Left lung (tissue), 10 donors: ENCODE data around the gene RAPGEF4. TPM values are rescaled to one million over a fixed set of nuclear protein-coding genes. Genes with fewer than 3 reads are reported as not detected.

ENCODE experiments used
- ATAC-seq: fragments of 200-7000 bp; cut with Tn5 transposase; one replicate; pipeline ENCODE4 v1.9.1; 2020; ENCODE audit warnings: moderate library complexity
- DNase-seq, 4 donors: peaks; one replicate each; pipeline ENCODE4 v3.0.0-alpha.2; 2013 to 2020
- H3K27ac ChIP-seq, 2 donors: fragments of 200-600 bp; sonication (generic) in 1 of 2; one replicate each; pipeline versions ENCODE4 v1.5.0 to v1.8.0; 2020 to 2021
- H3K27me3 ChIP-seq, 2 donors: fragments of 200-600 bp; sonication (generic) in 1 of 2; one replicate each; pipeline versions ENCODE4 v1.5.0 to v1.8.0; 2020 to 2021
- H3K36me3 ChIP-seq, 2 donors: fragments of 200-600 bp; sonication (generic) in 1 of 2; one replicate each; pipeline versions ENCODE4 v1.5.0 to v1.8.0; 2020 to 2021
- H3K4me1 ChIP-seq, 2 donors: fragments of 200-600 bp; one replicate each; pipeline ENCODE4 v1.8.0; 2021
- H3K4me3 ChIP-seq, 2 donors: fragments of 200-600 bp; sonication (generic) in 1 of 2; one replicate each; pipeline versions ENCODE4 v1.5.0 to v1.8.0; 2020 to 2021; ENCODE audit warnings: mild to moderate bottlenecking in 1 of 2
- H3K9me3 ChIP-seq, 2 donors: fragments of 200-600 bp; sonication (generic) in 1 of 2; one replicate each; pipeline versions ENCODE4 v1.5.0 to v1.8.0; 2020 to 2021
- CTCF ChIP-seq, 2 donors: fragments of 200-600 bp; sonication (generic) in 1 of 2; IDR thresholded peaks; one replicate each; pipeline versions ENCODE4 v1.5.0 to v1.8.0; 2021; ENCODE audit warnings: antibody characterized with exemption in 2 of 2
- intact Hi-C, 2 donors: fragments of 100-400 bp; cut with DNase I; formaldehyde crosslinking; loops; one replicate each; pipeline versions ENCODE4 v1.11.2 to v1.14.2; 2022
- polyA plus RNA-seq, 6 donors: library from polyadenylated mRNA; unstranded; fragments of 120-200 nt; gene quantifications; one replicate each; pipeline ENCODE4 v1.2.1, GENCODE V29; 2013; ENCODE audit not compliant: insufficient read length in 6 of 6
- total RNA-seq, 2 donors: library from RNA; stranded (reverse); fragmentation: NEBNext Ultra II Directional; extraction: Animal tissue kit (Norgen Biotek cat#: 25700); gene quantifications; one replicate each; pipeline ENCODE4 v1.2.1, GENCODE V29; 2021
- donor health status: DM: no; HTN: yes; CAD: no.
- donor health status: DM: no; HTN: no; CAD: no.

The RAPGEF4 gene
- total and polyA plus RNA-seq, 8 donors: 9.1 to 16.2 (median 11.8) TPM

- no peak for DNase-seq
- no peak for TF ChIP-seq CTCF (IDR thresholded peaks at IDR 0.05)
- intact Hi-C loops: no loop called here
- H3K36me3 ChIP-seq: no peaks in the 10 kb centered on the region
- H3K4me3 ChIP-seq: no peak overlapping the region
- peaks cover 6 to 8% of the 10 kb centered on the region in 2 donors for H3K27me3 ChIP-seq
- ATAC-seq: no peak
- H3K4me1 ChIP-seq: no peaks in the 10 kb centered on the region
- H3K9me3 ChIP-seq: no peaks in the 10 kb centered on the region
- H3K27ac ChIP-seq: no peak overlapping the region
Observed at GRCh38 chr2:172712251-172712650, 23.4 kb upstream of the RAPGEF4 start.

GRCh38 chr2:172713365-172713875 is 22.2 kb upstream of the RAPGEF4 start:
- Histone ChIP-seq H3K4me3 (no peak overlapping the region), H3K27me3 (peaks cover 3% of the 10 kb centered on the region in 2 donors), H3K27ac (no peak overlapping the region), H3K36me3 (no peaks in the 10 kb centered on the region), H3K4me1 (no peaks in the 10 kb centered on the region), H3K9me3 (no peaks in the 10 kb centered on the region)
- no peak for DNase-seq
- no peak for TF ChIP-seq CTCF (IDR thresholded peaks at IDR 0.05)
- no peak for ATAC-seq
- intact Hi-C loops: no loop called here

DNA sequence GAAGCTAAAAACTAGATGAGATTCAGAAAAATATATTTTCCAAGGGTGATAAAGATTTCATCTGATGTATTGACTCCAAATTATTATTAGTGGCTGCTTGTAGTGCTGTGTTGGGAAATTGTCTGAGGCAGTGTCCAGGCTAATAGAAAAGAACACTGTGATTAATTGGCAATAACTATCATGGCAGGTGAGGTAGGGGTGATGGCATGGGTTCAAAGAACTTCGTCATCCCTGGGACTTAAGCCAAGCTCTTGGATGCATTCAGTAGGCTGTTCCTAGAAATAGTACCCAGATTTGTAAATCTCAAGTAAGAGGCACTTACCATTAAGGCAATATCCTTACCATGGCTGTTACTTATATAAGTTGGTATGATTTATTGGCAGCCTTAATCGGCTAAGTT is 13.2 kb upstream of the RAPGEF4 start:
- intact Hi-C loops: no loop called here

DNA sequence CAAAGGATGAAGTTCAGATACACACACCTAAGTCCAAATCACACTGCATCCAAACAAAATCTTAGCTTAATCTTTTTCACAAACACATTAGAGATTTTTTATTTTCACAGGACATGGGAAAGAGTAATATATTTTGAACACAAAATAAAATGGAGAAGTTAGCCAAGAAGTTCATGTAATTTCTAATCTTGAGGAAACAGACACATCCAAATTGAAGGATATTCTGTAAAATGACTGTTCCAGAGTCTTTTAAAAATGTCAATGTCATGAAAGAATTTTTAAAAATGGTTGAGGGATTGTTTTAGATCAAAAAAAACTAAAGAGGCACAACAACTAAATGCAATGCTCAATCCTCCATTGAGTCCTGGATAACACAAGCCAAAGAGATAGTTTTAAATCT is 12.4 kb upstream of the RAPGEF4 start:
- no peaks in the 10 kb centered on the region for H3K4me1 ChIP-seq
- DNase-seq (no peak), ATAC-seq (no peak)
- no peak overlapping the region for H3K27ac ChIP-seq
- H3K27me3 ChIP-seq: no peaks in the 10 kb centered on the region
- no peak overlapping the region for H3K4me3 ChIP-seq
- intact Hi-C loops: no loop called here
- H3K36me3 ChIP-seq: no peaks in the 10 kb centered on the region
- no peak for TF ChIP-seq CTCF (IDR thresholded peaks at IDR 0.05)
- H3K9me3 ChIP-seq: no peaks in the 10 kb centered on the region

More for the DNA sequence above, 13.2 kb upstream of the RAPGEF4 start:
- Histone ChIP-seq H3K9me3 (no peaks in the 10 kb centered on the region), H3K4me3 (no peak overlapping the region), H3K4me1 (no peaks in the 10 kb centered on the region), H3K27me3 (no peaks in the 10 kb centered on the region), H3K36me3 (no peaks in the 10 kb centered on the region), H3K27ac (no peak overlapping the region)
- TF ChIP-seq CTCF (IDR thresholded peaks at IDR 0.05): no peak
- ATAC-seq (no peak), DNase-seq (no peak)

DNA sequence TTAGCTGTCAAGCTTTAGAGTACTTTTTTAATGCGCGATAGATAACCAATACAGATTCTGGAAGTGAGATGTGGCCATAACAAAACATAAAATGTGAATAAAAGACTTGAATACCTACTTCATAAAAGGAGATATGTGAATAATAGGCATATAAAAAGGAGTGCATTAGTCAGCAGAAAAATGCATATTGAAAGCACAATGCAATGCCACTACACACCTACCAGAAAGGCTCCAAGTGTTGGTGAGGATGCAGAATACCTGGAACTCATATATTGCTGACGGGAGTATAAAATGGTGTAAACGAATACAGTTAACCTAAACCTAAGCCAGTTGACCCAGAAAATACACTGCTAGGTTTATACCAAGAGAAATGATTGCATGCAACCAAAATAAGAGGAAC is 10.9 kb upstream of the RAPGEF4 start:
- Histone ChIP-seq H3K27ac (no peak overlapping the region), H3K27me3 (no peaks in the 10 kb centered on the region), H3K4me3 (no peak overlapping the region), H3K9me3 (no peaks in the 10 kb centered on the region), H3K4me1 (no peaks in the 10 kb centered on the region), H3K36me3 (no peaks in the 10 kb centered on the region)
- DNase-seq: no peak
- no peak for ATAC-seq
- intact Hi-C loops: no loop called here
- no peak for TF ChIP-seq CTCF (IDR thresholded peaks at IDR 0.05)
